HEK293T (cell line): ENCODE data around the gene TXNL4A.

Experiments used
- ARNT ChIP-seq: fragments of 450-650 bp; IDR thresholded peaks from 2 replicates; pipeline ENCODE4 v1.6.1; 2017; ENCODE audit warnings: mild to moderate bottlenecking
- BHLHE40 ChIP-seq: fragments of 450-650 bp; IDR thresholded peaks from 2 replicates; pipeline ENCODE4 v1.6.1; 2016; ENCODE audit warnings: mild to moderate bottlenecking, moderate library complexity, borderline replicate concordance
- CTBP1 ChIP-seq: fragments of 450-650 bp; IDR thresholded peaks from 2 replicates; pipeline ENCODE4 v1.6.1; 2016; ENCODE audit warnings: borderline replicate concordance
- ELF4 ChIP-seq: fragments of 450-650 bp; IDR thresholded peaks from 2 replicates; pipeline ENCODE4 v1.6.1; 2017; ENCODE audit warnings: antibody characterized with exemption
- FOXA1 ChIP-seq: fragments of 450-650 bp; IDR thresholded peaks from 2 replicates; pipeline ENCODE4 v1.6.1; 2016; ENCODE audit warnings: mild to moderate bottlenecking
- FOXM1 ChIP-seq: fragments of 450-650 bp; IDR thresholded peaks from 2 replicates; pipeline ENCODE4 v1.6.1; 2017; ENCODE audit warnings: mild to moderate bottlenecking, borderline replicate concordance
- L3MBTL2 ChIP-seq: fragments of 450-650 bp; conservative IDR thresholded peaks from 2 replicates; pipeline ENCODE4 v1.6.1; 2016; ENCODE audit warnings: mild to moderate bottlenecking
- LEF1 ChIP-seq: fragments of 450-650 bp; IDR thresholded peaks from 2 replicates; pipeline ENCODE4 v1.6.1; 2017; ENCODE audit warnings: mild to moderate bottlenecking, borderline replicate concordance
- NFRKB ChIP-seq: fragments of 450-650 bp; IDR thresholded peaks from 2 replicates; pipeline ENCODE4 v1.6.1; 2016; ENCODE audit warnings: mild to moderate bottlenecking, moderate library complexity
- PKNOX1 ChIP-seq: fragments of 450-650 bp; IDR thresholded peaks from 2 replicates; pipeline ENCODE4 v1.6.1; 2016
- SP1 ChIP-seq: fragments of 450-650 bp; IDR thresholded peaks from 2 replicates; pipeline ENCODE4 v1.6.1; 2017
- SUZ12 ChIP-seq: fragments of 450-650 bp; IDR thresholded peaks from 2 replicates; pipeline ENCODE4 v1.6.1; 2016; ENCODE audit warnings: mild to moderate bottlenecking
- TARDBP ChIP-seq: fragments of 450-650 bp; IDR thresholded peaks from 2 replicates; pipeline ENCODE4 v1.6.1; 2016
- ZNF384 ChIP-seq: fragments of 450-650 bp; IDR thresholded peaks from 2 replicates; pipeline ENCODE4 v1.6.1; 2016

GRCh38 chr18:80023173-80023572 is 34.8 kb upstream of the TXNL4A start:
- no peak for TF ChIP-seq L3MBTL2
- no peak for TF ChIP-seq SP1
- no peak for TF ChIP-seq FOXA1
- TF ChIP-seq BHLHE40, result no peak
- no peak for TF ChIP-seq NFRKB
- TF ChIP-seq PKNOX1, result no peak
- no peak for TF ChIP-seq CTBP1
- TF ChIP-seq TARDBP, result no peak
- no peak for TF ChIP-seq FOXM1
- TF ChIP-seq SUZ12, result no peak
- no peak for TF ChIP-seq ZNF384
- no peak for TF ChIP-seq ELF4
- no peak for TF ChIP-seq ARNT
- TF ChIP-seq LEF1, result no peak
